ENCODE measurements around the gene HMCN1.

DNA sequence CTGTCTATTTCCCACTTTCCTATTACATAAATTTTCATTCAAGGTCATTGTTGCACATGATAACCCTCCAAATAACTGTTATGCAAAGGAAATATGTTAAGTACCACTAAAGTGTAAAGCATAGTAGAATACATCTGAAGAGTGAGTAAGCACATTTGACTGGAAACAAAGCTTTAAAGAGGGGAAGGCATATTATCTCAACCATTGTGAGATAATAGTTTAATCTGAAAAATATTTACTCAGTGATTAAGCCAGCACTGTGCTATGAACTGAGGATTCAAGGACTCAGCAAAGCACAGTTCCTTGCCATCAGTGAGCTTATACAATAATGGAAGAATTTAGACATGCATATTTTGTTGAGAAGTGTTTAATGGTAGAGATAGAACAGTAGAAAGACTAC lies 127.4 kb downstream of the HMCN1 start:
- TF ChIP-seq CTCF (IDR thresholded peaks at IDR 0.05; ENCODE audit: low read length) (no peak), EZH2 (IDR thresholded peaks at IDR 0.05; ENCODE audit: borderline replicate concordance, low read length) (no peak)
